Measurements from ENCODE around the gene BRME1.
"Not testable (repeated sequence)": the region's sequence is repeated elsewhere in the genome, so short reads cannot be mapped to it uniquely, and the experiment has no call there.

BRME1 gene

DNA sequence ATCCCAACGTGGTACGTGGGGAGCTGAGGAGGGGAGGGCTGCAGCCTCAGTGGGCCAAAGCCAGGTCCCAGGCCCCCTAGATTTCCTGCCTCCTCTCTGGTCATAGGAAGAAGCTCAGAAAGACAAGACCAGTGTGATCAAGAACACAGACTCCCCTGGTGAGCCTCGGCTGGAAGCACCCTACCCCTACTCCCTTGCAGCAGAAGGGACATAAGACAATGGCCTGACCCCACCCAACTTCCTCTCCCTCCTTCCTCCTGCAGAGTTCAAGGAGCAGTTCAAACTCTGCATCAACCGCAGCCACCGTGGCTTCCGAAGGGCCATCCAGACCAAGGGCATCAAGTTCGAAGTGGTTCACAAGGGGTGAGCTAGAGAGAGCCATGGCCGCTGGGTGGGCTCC is 20.8 kb upstream of the BRME1 start:
- no peak for DNase-seq (ENCODE audit: low read depth, low spot score)

GRCh38 chr19:13926010-13926409 is 20.1 kb upstream of the BRME1 start:
- DNase-seq (ENCODE audit: low read depth, low spot score): no peak

DNA sequence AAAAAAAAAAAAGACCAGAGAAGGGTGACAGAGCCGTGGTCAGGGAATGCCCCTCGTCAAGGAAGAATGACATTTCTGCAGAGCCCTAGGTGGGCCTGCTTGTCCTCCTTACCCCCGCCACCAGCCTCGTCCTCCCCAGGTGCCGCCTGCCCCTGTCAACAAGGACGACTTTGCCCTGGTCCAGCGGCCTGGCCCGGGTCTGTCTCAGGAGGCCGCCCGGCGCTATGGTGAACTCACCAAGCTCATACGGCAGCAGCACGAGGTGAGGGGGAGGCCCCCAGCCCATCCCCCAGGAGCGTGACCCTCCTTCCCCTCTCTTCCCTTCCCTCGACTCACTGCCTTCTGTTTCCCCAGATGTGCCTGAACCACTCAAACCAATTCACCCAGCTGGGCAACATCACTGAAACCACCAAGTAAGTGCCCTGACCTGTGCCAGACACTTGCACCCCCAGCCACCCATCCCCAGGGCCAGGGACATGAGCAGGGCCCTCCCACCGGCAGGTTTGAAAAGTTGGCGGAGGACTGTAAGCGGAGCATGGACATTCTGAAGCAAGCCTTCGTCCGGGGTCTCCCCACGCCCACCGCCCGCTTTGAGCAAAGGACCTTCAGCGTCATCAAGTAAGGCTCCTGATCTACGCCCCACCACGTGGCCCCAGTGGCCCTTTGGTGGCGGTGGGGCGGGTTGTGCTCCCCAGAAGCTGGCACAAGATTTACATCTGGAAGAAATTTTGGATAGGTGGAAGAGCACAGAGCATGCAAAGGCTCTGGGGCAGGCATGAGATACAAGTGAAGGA is 17.5 kb upstream of the BRME1 start:
- no peak for DNase-seq (ENCODE audit: low read depth, low spot score)

- DNase-seq (ENCODE audit: low read depth, low spot score): not testable (repeated sequence)
These were observed 16.2 kb upstream of the BRME1 start for GRCh38 chr19:13922118-13922517.

DNA sequence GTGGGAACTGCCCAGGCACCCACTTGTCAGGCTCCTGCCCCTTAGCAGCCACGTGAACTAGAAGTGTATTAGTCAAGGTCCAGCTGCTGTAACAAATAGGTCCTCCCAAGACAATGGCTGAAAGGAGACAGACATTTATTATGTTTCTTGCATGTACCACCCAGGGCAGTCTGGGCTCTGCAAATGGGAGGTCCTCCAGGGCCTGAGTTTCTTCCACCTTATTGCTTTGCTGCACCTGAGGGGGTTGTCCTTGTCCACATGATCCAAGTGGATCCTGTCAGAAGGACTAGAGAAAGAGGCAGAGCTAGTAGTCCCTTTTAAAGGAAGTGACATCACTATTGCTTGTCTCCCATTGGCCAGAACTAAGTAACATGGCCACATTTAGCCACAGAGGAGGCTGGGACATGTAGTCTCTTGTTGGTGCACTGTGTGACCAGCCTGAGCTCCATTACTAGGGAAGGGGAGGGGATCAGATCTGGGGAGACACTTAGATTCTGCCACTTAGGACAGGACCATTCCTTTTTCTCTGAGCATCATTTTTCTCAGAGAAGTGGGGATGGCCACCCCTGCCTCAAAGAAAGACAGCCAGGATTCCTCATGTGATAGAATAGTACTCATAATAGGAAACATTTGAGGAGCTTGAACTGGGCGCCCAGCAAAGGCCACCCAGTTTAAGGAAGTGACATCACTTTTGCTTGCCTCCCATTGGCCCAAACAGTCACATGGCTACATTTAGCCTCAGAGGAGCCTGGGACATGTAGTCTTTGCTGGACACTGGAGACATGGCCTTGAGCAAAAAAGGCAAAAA is 15.2 kb upstream of the BRME1 start:
- no peak for DNase-seq (ENCODE audit: low read depth, low spot score)

GRCh38 chr19:13920524-13920923 is 14.6 kb upstream of the BRME1 start:
- no peak for DNase-seq (ENCODE audit: low read depth, low spot score)

DNA sequence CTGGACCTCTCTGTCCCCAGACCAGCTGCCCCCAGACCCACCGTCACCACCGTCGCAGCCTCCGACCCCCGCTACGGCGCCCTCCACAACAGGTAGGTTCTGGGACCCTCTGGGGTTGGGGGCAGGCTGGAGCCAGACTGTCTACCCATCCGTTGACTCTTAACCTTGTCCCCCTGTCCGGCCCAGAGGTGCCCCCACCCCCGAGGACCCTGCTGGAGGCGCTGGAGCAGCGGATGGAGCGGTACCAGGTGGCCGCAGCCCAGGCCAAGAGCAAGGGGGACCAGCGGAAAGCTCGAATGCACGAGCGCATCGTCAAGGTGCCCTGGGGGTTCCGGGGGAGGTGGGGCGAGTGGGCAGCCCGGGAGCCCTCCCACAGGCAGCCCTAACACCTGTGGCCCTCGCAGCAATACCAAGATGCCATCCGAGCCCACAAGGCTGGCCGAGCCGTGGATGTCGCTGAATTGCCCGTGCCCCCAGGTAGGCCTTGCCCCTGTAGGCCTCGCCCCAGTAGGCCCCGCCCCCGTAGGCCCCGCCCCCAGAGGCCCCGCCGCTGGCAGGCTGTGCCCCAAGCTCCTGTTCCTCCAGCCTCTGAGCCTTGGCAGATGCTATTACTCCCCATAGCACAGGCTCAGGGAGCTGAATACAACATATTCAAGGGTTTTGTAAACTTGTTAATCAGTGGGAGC is 13.0 kb upstream of the BRME1 start:
- DNase-seq (ENCODE audit: low read depth, low spot score): no peak

DNA sequence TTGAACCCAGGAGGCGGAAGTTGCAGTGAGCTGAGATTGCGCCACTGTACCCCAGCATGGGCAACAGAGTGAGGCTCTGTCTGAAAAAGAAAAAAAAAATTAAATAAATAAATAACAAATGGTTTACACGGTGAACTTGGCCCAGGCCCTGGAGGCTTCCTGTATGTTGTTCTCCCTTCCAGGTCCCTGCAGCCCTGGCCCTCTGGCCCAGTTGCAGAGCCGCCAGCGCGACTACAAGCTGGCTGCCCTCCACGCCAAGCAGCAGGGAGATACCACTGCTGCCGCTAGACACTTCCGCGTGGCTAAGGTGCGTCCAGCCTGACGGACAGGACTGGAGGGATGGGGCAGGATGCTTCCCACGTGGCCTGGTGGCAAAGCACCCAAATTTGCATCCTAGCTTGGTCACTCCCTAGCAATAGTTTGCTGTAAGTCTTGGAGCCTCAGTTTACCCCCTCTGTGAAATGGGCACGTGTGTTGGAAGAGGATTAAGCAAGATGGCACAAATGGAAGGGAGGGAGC is 12.0 kb upstream of the BRME1 start:
- DNase-seq (ENCODE audit: low read depth, low spot score): no peak

DNA sequence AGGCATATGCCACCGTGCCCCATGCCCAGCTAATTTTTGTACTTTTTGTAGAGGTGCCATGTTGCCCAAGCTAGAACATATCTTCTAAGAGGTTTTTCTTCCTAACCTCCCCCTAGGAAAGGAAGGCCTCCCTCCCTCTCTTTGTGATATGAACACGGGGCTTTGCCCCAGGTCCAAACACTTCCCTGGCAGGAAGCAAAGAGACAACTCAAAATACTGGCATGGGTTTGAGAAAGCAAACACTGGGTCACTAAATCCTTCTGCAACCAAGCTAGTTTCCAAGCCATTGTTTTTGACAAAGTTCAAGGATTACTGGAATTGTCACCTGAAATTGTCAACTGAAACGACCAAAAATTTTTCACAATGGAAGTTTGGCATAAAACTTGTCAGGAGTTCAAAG is 8.9 kb upstream of the BRME1 start:
- no peak for DNase-seq (ENCODE audit: low read depth, low spot score)

GRCh38 chr19:13913352-13913751 is 7.4 kb upstream of the BRME1 start:
- DNase-seq (ENCODE audit: low read depth, low spot score): no peak

DNA sequence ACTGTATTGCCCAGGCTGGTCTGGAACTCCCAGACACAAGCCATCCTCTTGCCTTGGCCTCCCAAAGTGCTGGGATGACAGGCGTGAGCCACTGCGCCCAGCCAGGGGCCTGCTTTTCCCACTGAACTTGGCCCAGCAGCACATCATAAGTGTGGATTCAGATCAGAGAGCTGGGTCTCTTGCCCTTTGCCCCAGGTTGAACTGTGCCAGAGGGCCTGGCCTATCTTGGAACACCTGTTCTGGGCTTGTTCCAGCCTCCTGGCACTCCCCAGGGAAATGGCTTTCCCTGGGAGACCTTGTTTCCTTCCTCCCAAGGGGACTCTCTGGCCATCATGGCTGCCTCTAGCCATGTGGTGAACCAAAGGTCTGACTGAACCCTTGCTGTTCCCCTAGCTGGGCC is 3.5 kb upstream of the BRME1 start:
- no peak for DNase-seq (ENCODE audit: low read depth, low spot score)

GRCh38 chr19:13908674-13909073 is 2.8 kb upstream of the BRME1 start:
- DNase-seq (ENCODE audit: low read depth, low spot score): no peak

- no peak for DNase-seq (ENCODE audit: low read depth, low spot score)
These were observed 993 bp upstream of the BRME1 start for GRCh38 chr19:13906910-13907309.

GRCh38 chr19:13906521-13906904 is 596 bp upstream of the BRME1 start:
- DNase-seq (ENCODE audit: low read depth, low spot score): no peak

DNA sequence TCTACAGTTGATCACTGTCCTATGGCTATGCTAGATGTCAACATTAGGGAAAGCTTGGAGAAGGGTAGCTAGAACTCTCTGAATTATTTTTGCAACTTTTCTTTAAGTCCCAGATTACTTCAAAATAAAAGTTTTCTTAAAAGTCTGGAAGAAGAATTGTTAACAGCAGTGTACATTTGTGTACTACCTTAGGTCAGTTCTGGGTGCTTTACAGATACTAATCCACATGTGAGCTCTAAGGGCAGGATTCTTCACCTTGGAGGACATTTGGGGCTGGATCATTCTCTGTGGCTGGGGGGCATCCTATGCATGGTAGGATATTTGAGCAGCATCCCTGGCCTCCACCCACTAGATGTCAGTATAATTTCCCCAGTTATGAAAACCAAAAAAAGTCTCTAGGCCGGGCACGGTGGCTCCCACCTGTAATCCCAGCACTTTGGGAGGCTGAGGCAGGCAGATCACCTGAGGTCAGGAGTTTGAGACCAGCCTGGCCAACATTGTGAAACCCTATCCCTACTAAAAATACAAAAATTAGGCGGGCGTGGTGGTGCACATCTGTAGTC is 2.8 kb downstream of the BRME1 start:
- DNase-seq (ENCODE audit: low read depth, low spot score): no peak

DNA sequence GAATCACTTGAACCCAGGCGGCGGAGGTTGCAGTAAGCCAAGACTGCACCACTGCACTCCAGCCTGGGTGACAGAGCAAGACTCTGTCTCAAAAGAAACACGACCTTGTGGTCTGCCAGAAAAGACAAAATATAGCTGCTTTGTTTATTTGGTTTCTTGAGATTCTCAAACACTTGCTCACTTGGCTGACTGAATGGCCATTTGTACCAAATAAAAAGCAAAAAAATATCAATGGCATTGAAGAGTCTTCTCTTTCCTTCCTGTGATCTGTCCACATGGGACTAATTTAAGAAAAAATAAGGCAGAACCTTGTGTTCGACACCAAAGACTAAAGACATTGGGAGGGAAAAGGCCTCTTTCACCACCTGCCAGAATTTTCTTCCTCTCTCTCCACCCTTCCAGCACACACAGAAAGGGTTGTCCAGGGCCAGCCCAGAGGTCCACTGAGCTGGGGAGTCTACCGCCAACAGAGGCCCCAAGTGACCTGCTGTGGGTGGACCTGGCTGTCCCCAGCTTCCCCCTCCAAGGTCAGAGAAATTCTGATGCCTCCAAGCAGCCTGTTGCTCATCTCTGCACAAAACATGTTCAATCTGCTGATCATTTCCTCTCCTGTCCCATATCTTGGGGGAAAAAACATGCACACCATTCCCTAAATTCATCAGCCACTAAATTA is 5.9 kb downstream of the BRME1 start:
- DNase-seq (ENCODE audit: low read depth, low spot score): no peak

- no peak for DNase-seq (ENCODE audit: low read depth, low spot score)
These were observed 6.5 kb downstream of the BRME1 start for GRCh38 chr19:13899393-13899792.

DNA sequence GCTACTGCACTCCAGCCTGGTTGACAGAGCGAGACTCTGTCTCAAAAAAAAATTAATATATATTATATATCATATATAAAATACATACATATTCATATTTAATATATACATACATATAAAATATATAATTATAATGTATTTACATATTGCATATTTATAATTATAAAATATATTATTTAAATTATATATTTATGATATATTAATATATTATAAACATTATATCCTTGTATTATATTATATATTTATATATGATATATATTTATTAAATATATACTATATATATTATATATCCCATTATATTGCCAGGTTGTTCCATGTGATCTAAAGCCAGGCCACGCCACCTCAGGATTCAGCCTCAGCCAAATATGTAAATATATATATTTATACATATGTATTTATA is 9.7 kb downstream of the BRME1 start:
- no peak for DNase-seq (ENCODE audit: low read depth, low spot score)

GRCh38 chr19:13894552-13894951 is 11.4 kb downstream of the BRME1 start:
- no peak for DNase-seq (ENCODE audit: low read depth, low spot score)

GRCh38 chr19:13892870-13893269 is 13.0 kb downstream of the BRME1 start:
- DNase-seq (ENCODE audit: low read depth, low spot score): no peak

- DNase-seq (ENCODE audit: low read depth, low spot score): no peak
These were observed 15.8 kb downstream of the BRME1 start for GRCh38 chr19:13890136-13890535.

Measured in smooth muscle cell of the brain vasculature (primary cell).